ENCODE measurements around the gene DDX27. TPM values are rescaled to one million over a fixed set of nuclear protein-coding genes. Genes with fewer than 3 reads are reported as not detected.
"Not testable (repeated sequence)": the region's sequence is repeated elsewhere in the genome, so short reads cannot be mapped to it uniquely, and the experiment has no call there.

The DDX27 gene
- total RNA-seq, 1 donor from 2014 or later = 17.3 TPM

- Histone ChIP-seq H3K4me3 (no peak overlapping the region), H3K9me3 (no peaks in the 10 kb centered on the region), H3K36me3 (peaks cover 4 to 14% of the 10 kb centered on the region in 2 donors), H3K27me3 (no peaks in the 10 kb centered on the region), H3K27ac (no peak overlapping the region), H3K4me1 (peaks cover 0 to 4% of the 10 kb centered on the region in 2 donors)
- DNase-seq (ENCODE audit: low spot score in 2 of 2) = no peak
- TF ChIP-seq CTCF (IDR thresholded peaks at IDR 0.05) = no peak
- intact Hi-C loops (cut with DNase I) = no loop called here
These were observed 45.0 kb upstream of the DDX27 start for GRCh38 chr20:49174183-49174582.

- H3K27me3 ChIP-seq = no peaks in the 10 kb centered on the region
- no peaks in the 10 kb centered on the region for H3K9me3 ChIP-seq
- DNase-seq (ENCODE audit: low spot score in 2 of 2) = no peak
- intact Hi-C loops (cut with DNase I) = no loop called here
- H3K27ac ChIP-seq = no peak overlapping the region
- H3K4me3 ChIP-seq = no peak overlapping the region
- TF ChIP-seq CTCF (IDR thresholded peaks at IDR 0.05) = no peak
- peaks cover 0 to 10% of the 10 kb centered on the region in 2 donors for H3K36me3 ChIP-seq
- peaks cover 0 to 7% of the 10 kb centered on the region in 2 donors for H3K4me1 ChIP-seq
These were observed 39.6 kb upstream of the DDX27 start for GRCh38 chr20:49179368-49180277.

- H3K36me3 ChIP-seq = peaks cover 0 to 10% of the 10 kb centered on the region in 2 donors
- H3K4me1 ChIP-seq = peaks cover 0 to 11% of the 10 kb centered on the region in 2 donors
- no peak overlapping the region for H3K27ac ChIP-seq
- no peak for TF ChIP-seq CTCF (IDR thresholded peaks at IDR 0.05)
- intact Hi-C loops (cut with DNase I) = no loop called here
- H3K4me3 ChIP-seq = no peak overlapping the region
- no peaks in the 10 kb centered on the region for H3K27me3 ChIP-seq
- no peaks in the 10 kb centered on the region for H3K9me3 ChIP-seq
- no peak for DNase-seq (ENCODE audit: low spot score in 2 of 2)
These were observed 37.8 kb upstream of the DDX27 start for GRCh38 chr20:49181265-49181877.

DNA sequence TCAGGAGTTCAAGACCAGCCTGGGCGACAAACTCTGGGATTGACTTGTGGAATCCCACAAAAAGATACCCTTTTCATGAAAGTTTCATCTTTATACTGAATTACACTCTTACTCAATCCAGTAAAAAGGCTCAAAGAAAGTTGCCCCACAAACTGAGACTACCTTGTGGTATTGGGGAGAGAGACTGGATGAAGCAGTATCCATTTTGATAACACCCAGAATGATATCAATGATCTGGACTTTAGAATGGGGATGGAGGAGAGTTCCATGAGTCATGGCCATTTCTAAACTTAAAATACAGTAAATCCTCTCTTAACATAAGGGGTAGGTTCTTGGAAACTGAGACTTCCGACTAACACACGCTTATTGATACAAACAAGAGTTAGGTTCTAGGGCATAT is 35.8 kb upstream of the DDX27 start:
- no peak for TF ChIP-seq CTCF (IDR thresholded peaks at IDR 0.05)
- intact Hi-C loops (cut with DNase I) = no loop called here
- Histone ChIP-seq H3K27me3 (no peaks in the 10 kb centered on the region), H3K36me3 (peaks cover 0 to 2% of the 10 kb centered on the region in 2 donors), H3K4me1 (peaks cover 0 to 11% of the 10 kb centered on the region in 2 donors), H3K4me3 (no peak overlapping the region), H3K9me3 (no peaks in the 10 kb centered on the region), H3K27ac (no peak overlapping the region)
- DNase-seq (ENCODE audit: low spot score in 2 of 2) = peak in 1 of 2 donors; percentile 40

DNA sequence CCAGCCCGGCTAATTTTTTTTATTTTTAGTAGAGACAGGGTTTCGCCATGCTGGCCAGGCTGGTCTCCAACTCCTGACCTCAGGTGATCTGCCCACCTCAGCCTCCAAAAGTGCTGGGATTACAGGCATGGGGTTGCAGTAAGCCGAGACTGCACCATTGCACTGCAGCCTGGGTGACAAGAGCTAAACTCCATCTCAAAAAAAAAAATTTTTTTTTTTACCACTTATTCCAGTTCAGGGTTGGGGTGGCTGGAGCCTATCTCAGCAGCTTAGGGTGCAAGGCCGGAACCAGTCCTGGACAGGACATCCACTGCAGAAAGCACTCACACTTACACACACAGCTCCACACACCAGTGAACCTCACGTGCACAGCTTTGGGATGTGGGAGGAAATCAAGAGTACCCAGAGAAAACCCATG is 35.1 kb upstream of the DDX27 start:
- H3K4me3 ChIP-seq; H3K27me3 ChIP-seq; H3K27ac ChIP-seq; H3K9me3 ChIP-seq; intact Hi-C loops (cut with DNase I); H3K36me3 ChIP-seq: not testable (repeated sequence)
- H3K4me1 ChIP-seq = peaks cover 0 to 11% of the 10 kb centered on the region in 2 donors
- DNase-seq (ENCODE audit: low spot score in 2 of 2) = peak in 1 of 2 donors; percentile 22

- no peak overlapping the region for H3K4me3 ChIP-seq
- peaks cover 0 to 7% of the 10 kb centered on the region in 2 donors for H3K4me1 ChIP-seq
- no peaks in the 10 kb centered on the region for H3K36me3 ChIP-seq
- no peaks in the 10 kb centered on the region for H3K27me3 ChIP-seq
- no peak for TF ChIP-seq CTCF (IDR thresholded peaks at IDR 0.05)
- no peak overlapping the region for H3K27ac ChIP-seq
- intact Hi-C loops (cut with DNase I) = no loop called here
- DNase-seq (ENCODE audit: low spot score in 2 of 2) = no peak
- H3K9me3 ChIP-seq = no peaks in the 10 kb centered on the region
These were observed 34.5 kb upstream of the DDX27 start for GRCh38 chr20:49184691-49185070.

Measured in ascending aorta (tissue), 2 donors.